GM21423 (cell line): ENCODE results near the gene CTNNA2.

Experiments
- ATAC-seq: cut with Tn5 transposase; IDR thresholded peaks from one replicate; pipeline ENCODE4 v1.9.1; 2021; ENCODE audit warnings: mild to moderate bottlenecking, moderate library complexity; ENCODE audit not compliant: unreplicated experiment

Gene CTNNA2

GRCh38 chr2:79780781-79781180 lies 267.9 kb downstream of the CTNNA2 start:
- no peak for ATAC-seq

- no peak for ATAC-seq
Observed at GRCh38 chr2:79782576-79783452, 270.0 kb downstream of the CTNNA2 start.

- no peak for ATAC-seq
Observed at GRCh38 chr2:79788952-79789651, 276.3 kb downstream of the CTNNA2 start.

- no peak for ATAC-seq
Observed at GRCh38 chr2:79789811-79790210, 277.0 kb downstream of the CTNNA2 start.

- ATAC-seq, result no peak
Observed at GRCh38 chr2:79792090-79792489, 279.2 kb downstream of the CTNNA2 start.

GRCh38 chr2:79793006-79793405 lies 280.2 kb downstream of the CTNNA2 start:
- ATAC-seq, result no peak

- no peak for ATAC-seq
Observed at GRCh38 chr2:79796641-79797040, 283.8 kb downstream of the CTNNA2 start.

- ATAC-seq, result no peak
Observed at GRCh38 chr2:79798776-79799175, 285.9 kb downstream of the CTNNA2 start.

GRCh38 chr2:79799729-79800128 lies 286.9 kb downstream of the CTNNA2 start:
- no peak for ATAC-seq

GRCh38 chr2:79801082-79801481 lies 288.2 kb downstream of the CTNNA2 start:
- no peak for ATAC-seq

GRCh38 chr2:79817288-79817687 lies 304.4 kb downstream of the CTNNA2 start:
- ATAC-seq, result no peak

GRCh38 chr2:79820281-79820680 lies 307.4 kb downstream of the CTNNA2 start:
- no peak for ATAC-seq

- no peak for ATAC-seq
Observed at GRCh38 chr2:79822136-79822535, 309.3 kb downstream of the CTNNA2 start.

- no peak for ATAC-seq
Observed at GRCh38 chr2:79824086-79824786, 311.4 kb downstream of the CTNNA2 start.

GRCh38 chr2:79827881-79828280 lies 315.0 kb downstream of the CTNNA2 start:
- ATAC-seq, result no peak

- no peak for ATAC-seq
Observed at GRCh38 chr2:79830501-79830900, 317.6 kb downstream of the CTNNA2 start.

GRCh38 chr2:79831961-79832360 lies 319.1 kb downstream of the CTNNA2 start:
- no peak for ATAC-seq

GRCh38 chr2:79832511-79833234 lies 319.8 kb downstream of the CTNNA2 start:
- no peak for ATAC-seq

GRCh38 chr2:79833235-79833878 lies 320.5 kb downstream of the CTNNA2 start:
- no peak for ATAC-seq

GRCh38 chr2:79835911-79836310 lies 323.1 kb downstream of the CTNNA2 start:
- ATAC-seq, result no peak
